Hepatocyte (in vitro differentiated cells): Measurements from ENCODE around the gene POFUT2. TPM values are rescaled to one million over a fixed set of nuclear protein-coding genes. Genes with fewer than 3 reads are reported as not detected.

Source experiments
- DNase-seq: peaks from one replicate; pipeline ENCODE4 v3.0.0-alpha.2; 2016; ENCODE audit warnings: low spot score
- H2AFZ ChIP-seq: fragments of 200-600 bp; sonication (generic); 2 replicates; pipeline ENCODE4 v1.6.0; 2016; ENCODE audit warnings: antibody characterized with exemption, mild to moderate bottlenecking
- H3K27ac ChIP-seq: fragments of 200-600 bp; sonication (generic); 2 replicates; pipeline ENCODE4 v1.5.1; 2016; ENCODE audit warnings: mild to moderate bottlenecking
- H3K27me3 ChIP-seq: fragments of 200-600 bp; sonication (generic); 2 replicates; pipeline ENCODE4 v1.6.1; 2016
- H3K36me3 ChIP-seq: fragments of 200-600 bp; sonication (generic); replicated peaks from 2 replicates; pipeline ENCODE4 v1.5.1; 2016; ENCODE audit warnings: low read depth; ENCODE audit not compliant: insufficient read depth
- H3K4me1 ChIP-seq: fragments of 200-600 bp; sonication (generic); 2 replicates; pipeline ENCODE4 v1.5.1; 2016; ENCODE audit warnings: mild to moderate bottlenecking, moderate library complexity; ENCODE audit not compliant: insufficient read depth
- H3K4me2 ChIP-seq: fragments of 200-600 bp; sonication (generic); 2 replicates; pipeline ENCODE4 v1.6.0; 2016
- H3K4me3 ChIP-seq: fragments of 200-600 bp; sonication (generic); 2 replicates; pipeline ENCODE4 v1.5.1; 2016; ENCODE audit warnings: mild to moderate bottlenecking
- H3K79me2 ChIP-seq: fragments of 200-600 bp; sonication (generic); 2 replicates; pipeline ENCODE4 v1.6.0; 2017; ENCODE audit warnings: mild to moderate bottlenecking
- H3K9me2 ChIP-seq: fragments of 200-600 bp; sonication (generic); replicated peaks from 2 replicates; pipeline ENCODE4 v1.6.0; 2017; ENCODE audit warnings: mild to moderate bottlenecking; ENCODE audit not compliant: insufficient read depth
- H3K9me3 ChIP-seq: fragments of 200-600 bp; sonication (generic); 2 replicates; pipeline ENCODE4 v1.5.1; 2016; ENCODE audit warnings: low read depth, mild to moderate bottlenecking
- H4K20me1 ChIP-seq: fragments of 200-600 bp; sonication (generic); 2 replicates; pipeline ENCODE4 v1.6.0; 2016; ENCODE audit warnings: mild to moderate bottlenecking; ENCODE audit not compliant: insufficient read depth, poor library complexity, severe bottlenecking
- EZH2 ChIP-seq: fragments of 200-600 bp; sonication (generic); IDR thresholded peaks from 2 replicates; pipeline ENCODE4 v1.6.1; 2016; ENCODE audit warnings: antibody characterized with exemption, mild to moderate bottlenecking, borderline replicate concordance
- EZH2phosphoT487 ChIP-seq: fragments of 200-600 bp; sonication (generic); IDR thresholded peaks from one replicate; pipeline ENCODE4 v1.6.1; 2018; ENCODE audit warnings: antibody characterized with exemption, mild to moderate bottlenecking, low read depth, moderate library complexity; ENCODE audit not compliant: unreplicated experiment, severe bottlenecking
- WGBS: methylation state at CpG from one replicate; pipeline ENCODE4 v1.1.6; 2016; ENCODE audit warnings: low lambda C conversion rate; ENCODE audit errors: missing lambda C conversion rate; 5-methylcytosine and 5-hydroxymethylcytosine counted together
- polyA plus RNA-seq: library from polyadenylated mRNA; unstranded; fragments of >200 nt; fragmentation: Nextera tagmentation; extraction: Ambion mirVana; gene quantifications from 2 replicates; pipeline ENCODE4 v1.2.1, GENCODE V29; 2016
- total RNA-seq: library from RNA; depleted of rRNA; stranded (reverse); fragments of >200 nt; gene quantifications from 2 replicates; pipeline ENCODE4 v1.2.3, GENCODE V29; 2014
- TF ChIP-seq, protein P1 (sequence below): fragments of 200-600 bp; sonication (generic); IDR thresholded peaks from 2 replicates; pipeline ENCODE4 v1.5.1; 2016; ENCODE audit warnings: antibody characterized with exemption, mild to moderate bottlenecking; ENCODE audit not compliant: poor library complexity

The POFUT2 gene
- total and polyA plus RNA-seq, 2 experiments from 2014 or later = 30.7 to 57.7 TPM

DNA sequence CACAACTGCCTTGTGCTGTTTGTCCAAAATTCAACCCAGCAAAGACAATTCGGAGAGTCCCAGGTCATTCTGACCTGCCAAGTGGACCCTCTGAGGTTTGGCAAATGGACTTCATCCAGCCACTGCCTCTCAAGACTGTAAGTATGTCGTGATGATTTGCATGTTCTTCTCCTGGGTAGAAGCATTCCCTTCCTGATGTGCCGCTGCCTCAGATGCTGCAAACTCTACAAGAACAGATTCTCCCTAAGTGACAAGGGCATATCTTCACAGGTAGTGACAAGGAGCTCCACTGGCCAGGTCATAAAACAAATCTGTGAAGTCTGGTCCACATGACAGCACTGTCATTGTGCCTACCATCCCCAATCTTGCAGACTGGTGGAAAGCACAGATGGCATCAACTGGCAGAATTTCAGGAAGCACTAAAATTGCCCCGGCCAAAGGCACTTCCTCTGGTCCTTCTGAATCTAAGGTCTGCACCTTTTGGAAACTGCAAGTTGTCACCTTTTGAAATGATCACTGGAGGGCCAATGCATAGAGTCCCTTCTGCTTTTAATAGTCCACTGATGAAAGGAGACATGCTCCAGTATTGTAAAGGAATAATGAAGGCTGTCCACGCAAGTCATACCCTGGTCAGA, 27.4 kb downstream of the POFUT2 start:
- Histone ChIP-seq H3K4me2 (no peak overlapping the region), H3K4me1 (peaks cover 10% of the 10 kb centered on the region), H3K27me3 (no peaks in the 10 kb centered on the region), H3K9me3 (no peaks in the 10 kb centered on the region), H3K9me2 (no peaks in the 10 kb centered on the region), H3K36me3 (no peaks in the 10 kb centered on the region), H3K4me3 (no peak overlapping the region), H4K20me1 (no peaks in the 10 kb centered on the region), H3K27ac (no peak overlapping the region), H2AFZ (no peak overlapping the region), H3K79me2 (no peaks in the 10 kb centered on the region)
- WGBS = 88% methylated on average over 5 of the region's 5 CpGs
- DNase-seq = no peak
- TF ChIP-seq EZH2 (no peak), EZH2phosphoT487 (no peak)
- TF ChIP-seq, protein P1, sequence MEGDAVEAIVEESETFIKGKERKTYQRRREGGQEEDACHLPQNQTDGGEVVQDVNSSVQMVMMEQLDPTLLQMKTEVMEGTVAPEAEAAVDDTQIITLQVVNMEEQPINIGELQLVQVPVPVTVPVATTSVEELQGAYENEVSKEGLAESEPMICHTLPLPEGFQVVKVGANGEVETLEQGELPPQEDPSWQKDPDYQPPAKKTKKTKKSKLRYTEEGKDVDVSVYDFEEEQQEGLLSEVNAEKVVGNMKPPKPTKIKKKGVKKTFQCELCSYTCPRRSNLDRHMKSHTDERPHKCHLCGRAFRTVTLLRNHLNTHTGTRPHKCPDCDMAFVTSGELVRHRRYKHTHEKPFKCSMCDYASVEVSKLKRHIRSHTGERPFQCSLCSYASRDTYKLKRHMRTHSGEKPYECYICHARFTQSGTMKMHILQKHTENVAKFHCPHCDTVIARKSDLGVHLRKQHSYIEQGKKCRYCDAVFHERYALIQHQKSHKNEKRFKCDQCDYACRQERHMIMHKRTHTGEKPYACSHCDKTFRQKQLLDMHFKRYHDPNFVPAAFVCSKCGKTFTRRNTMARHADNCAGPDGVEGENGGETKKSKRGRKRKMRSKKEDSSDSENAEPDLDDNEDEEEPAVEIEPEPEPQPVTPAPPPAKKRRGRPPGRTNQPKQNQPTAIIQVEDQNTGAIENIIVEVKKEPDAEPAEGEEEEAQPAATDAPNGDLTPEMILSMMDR = no peak

DNA sequence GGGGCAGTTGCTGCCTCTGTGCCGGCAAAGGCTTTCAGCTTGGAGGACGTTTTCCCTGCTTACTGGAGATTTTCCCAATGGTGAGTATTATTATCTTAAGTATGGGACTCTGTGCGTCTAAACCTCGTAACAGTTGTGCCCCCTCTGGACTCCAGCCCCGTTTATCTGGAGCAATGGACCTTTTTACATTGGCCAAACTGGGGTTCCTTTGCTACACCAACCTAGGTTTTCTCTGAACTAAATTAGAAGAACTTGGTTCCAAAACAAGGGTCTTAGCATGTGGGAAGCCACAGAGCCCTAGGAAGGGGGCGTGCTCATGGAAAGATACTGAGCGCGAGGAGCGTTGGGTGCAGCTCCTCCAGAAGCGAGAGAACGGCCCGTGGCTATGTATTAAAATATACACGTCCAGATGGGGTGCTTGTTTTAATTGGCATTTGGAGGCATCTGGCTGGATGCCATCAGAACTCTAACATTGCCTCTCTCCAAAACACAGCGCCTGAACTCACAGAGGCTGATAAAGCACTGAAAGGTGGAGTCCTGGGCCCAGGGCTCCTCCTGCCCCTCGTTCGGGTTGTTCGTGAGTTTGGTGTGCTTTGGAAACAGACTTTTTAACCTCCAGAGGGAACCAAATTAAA, 28.4 kb downstream of the POFUT2 start:
- H3K27ac ChIP-seq = no peak overlapping the region
- H3K9me3 ChIP-seq = no peaks in the 10 kb centered on the region
- no peaks in the 10 kb centered on the region for H3K36me3 ChIP-seq
- H3K27me3 ChIP-seq = no peaks in the 10 kb centered on the region
- H3K9me2 ChIP-seq = no peaks in the 10 kb centered on the region
- peaks cover 10% of the 10 kb centered on the region for H3K4me1 ChIP-seq
- WGBS = 79% methylated on average over 17 of the region's 17 CpGs
- no peaks in the 10 kb centered on the region for H3K79me2 ChIP-seq
- no peaks in the 10 kb centered on the region for H4K20me1 ChIP-seq
- no peak overlapping the region for H3K4me3 ChIP-seq
- H2AFZ ChIP-seq = no peak overlapping the region
- no peak for DNase-seq
- H3K4me2 ChIP-seq = no peak overlapping the region
- TF ChIP-seq EZH2 (no peak), EZH2phosphoT487 (no peak)
- TF ChIP-seq, protein P1 = no peak

DNA sequence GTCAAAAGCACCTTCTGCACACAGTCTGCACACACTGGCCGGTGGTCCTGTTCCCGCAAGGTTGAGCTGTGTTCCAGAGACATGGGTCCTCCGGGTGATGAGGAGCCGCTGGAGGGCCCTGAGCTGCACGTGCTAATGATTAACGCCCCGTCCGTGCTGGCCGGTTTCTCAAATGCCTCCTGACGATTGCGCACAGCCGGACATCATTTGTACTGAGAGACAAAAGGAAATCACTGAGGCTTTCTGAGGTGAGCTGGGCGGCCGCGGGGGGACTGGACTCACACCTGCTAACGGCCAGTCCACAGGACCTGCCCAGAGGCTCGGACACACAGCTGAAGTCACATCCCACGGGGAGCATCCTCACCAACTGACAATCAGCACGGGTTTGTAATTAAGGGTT, 29.2 kb downstream of the POFUT2 start:
- H3K9me3 ChIP-seq = no peaks in the 10 kb centered on the region
- no peaks in the 10 kb centered on the region for H3K27me3 ChIP-seq
- H4K20me1 ChIP-seq = no peaks in the 10 kb centered on the region
- 70% methylated on average over 19 of the region's 19 CpGs for WGBS
- no peak overlapping the region for H3K4me2 ChIP-seq
- no peak for DNase-seq
- TF ChIP-seq, protein P1 = no peak
- no peak for TF ChIP-seq EZH2
- TF ChIP-seq EZH2phosphoT487 = no peak
- no peak overlapping the region for H3K27ac ChIP-seq
- H3K9me2 ChIP-seq = no peaks in the 10 kb centered on the region
- H3K79me2 ChIP-seq = no peaks in the 10 kb centered on the region
- no peak overlapping the region for H3K4me3 ChIP-seq
- no peaks in the 10 kb centered on the region for H3K36me3 ChIP-seq
- H3K4me1 ChIP-seq = peaks cover 10% of the 10 kb centered on the region
- no peak overlapping the region for H2AFZ ChIP-seq
